Stomach (tissue), 4 donors: Measurements from ENCODE around the gene OR6Y1.

Experiments used
- CTCF ChIP-seq, 7 experiments: fragments of 450-650 bp in 4 of 7; fragments of 200-600 bp in 3 of 7; sonication (generic) in 3 of 7; IDR thresholded peaks; one replicate each; pipeline ENCODE4 v1.5.1; 2016 to 2019; ENCODE audit warnings: antibody characterized with exemption in 7 of 7, control low read depth in 2 of 7, mild to moderate bottlenecking in 1 of 7
- POLR2AphosphoS5 ChIP-seq, 3 donors: sonication (generic); formaldehyde crosslinking; IDR thresholded peaks; one replicate each; pipeline ENCODE4 v1.6.1; 2016; ENCODE audit warnings: antibody characterized with exemption in 3 of 3

GRCh38 chr1:158521666-158522058 is 32.5 kb downstream of the OR6Y1 start:
- TF ChIP-seq CTCF (IDR thresholded peaks at IDR 0.05) (no peak), POLR2AphosphoS5 (IDR thresholded peaks at IDR 0.05) (no peak)
